ENCODE results near the gene PLPPR1.

The PLPPR1 gene

GRCh38 chr9:101356619-101357018, 328.1 kb downstream of the PLPPR1 start:
- no peak overlapping the region for H3K4me3 ChIP-seq (IDR thresholded peaks at IDR 0.05; ENCODE audit: insufficient read depth, low read depth, low read length)
- no peaks in the 10 kb centered on the region for H3K27me3 ChIP-seq (ENCODE audit: insufficient read depth, low read depth)
- no peaks in the 10 kb centered on the region for H3K36me3 ChIP-seq (ENCODE audit: insufficient read depth)
- TF ChIP-seq CTCF (conservative IDR thresholded peaks at IDR 0.05; ENCODE audit: low read depth, low read length): no peak
- H3K4me2 ChIP-seq: no peak overlapping the region
- H3K4me1 ChIP-seq (ENCODE audit: low read depth, poor library complexity, severe bottlenecking): no peaks in the 10 kb centered on the region
- no peak overlapping the region for H2AFZ ChIP-seq (ENCODE audit: low read depth)
- H3K9ac ChIP-seq: no peak overlapping the region
- no peaks in the 10 kb centered on the region for H3K79me2 ChIP-seq (ENCODE audit: insufficient read depth, low read depth)
- H4K20me1 ChIP-seq (ENCODE audit: insufficient read depth): no peaks in the 10 kb centered on the region
- H3K27ac ChIP-seq: no peak overlapping the region

- TF ChIP-seq CTCF (conservative IDR thresholded peaks at IDR 0.05; ENCODE audit: low read depth, low read length): no peak
- no peaks in the 10 kb centered on the region for H3K36me3 ChIP-seq (ENCODE audit: insufficient read depth)
- no peaks in the 10 kb centered on the region for H3K79me2 ChIP-seq (ENCODE audit: insufficient read depth, low read depth)
- H3K27ac ChIP-seq: no peak overlapping the region
- H3K4me2 ChIP-seq: no peak overlapping the region
- H3K4me1 ChIP-seq (ENCODE audit: low read depth, poor library complexity, severe bottlenecking): no peaks in the 10 kb centered on the region
- no peak overlapping the region for H3K4me3 ChIP-seq (IDR thresholded peaks at IDR 0.05; ENCODE audit: insufficient read depth, low read depth, low read length)
- no peak overlapping the region for H3K9ac ChIP-seq
- no peaks in the 10 kb centered on the region for H4K20me1 ChIP-seq (ENCODE audit: insufficient read depth)
- no peak overlapping the region for H2AFZ ChIP-seq (ENCODE audit: low read depth)
- H3K27me3 ChIP-seq (ENCODE audit: insufficient read depth, low read depth): no peaks in the 10 kb centered on the region
These were observed 331.2 kb downstream of the PLPPR1 start for GRCh38 chr9:101359679-101360078.

DNA sequence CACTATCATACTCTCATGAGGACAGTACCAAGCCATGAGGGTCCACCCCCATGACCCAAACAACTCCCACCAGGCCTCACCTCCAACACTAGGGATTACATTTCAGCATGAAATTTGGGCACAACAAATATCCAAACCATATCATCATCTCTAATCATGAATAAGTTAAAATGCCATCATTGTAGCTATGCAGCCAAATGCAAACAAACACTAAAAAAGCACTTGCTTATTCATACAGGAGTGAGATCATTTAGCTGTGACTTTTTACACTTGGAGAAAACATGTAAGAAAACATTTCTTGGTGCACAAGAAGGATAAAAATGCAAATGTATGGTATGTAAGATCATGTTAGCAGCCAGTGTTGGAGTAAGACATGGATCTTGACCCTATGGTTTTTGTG, 332.1 kb downstream of the PLPPR1 start:
- Histone ChIP-seq H3K36me3 (ENCODE audit: insufficient read depth) (no peaks in the 10 kb centered on the region), H3K79me2 (ENCODE audit: insufficient read depth, low read depth) (no peaks in the 10 kb centered on the region), H3K27ac (no peak overlapping the region), H3K4me3 (IDR thresholded peaks at IDR 0.05; ENCODE audit: insufficient read depth, low read depth, low read length) (no peak overlapping the region), H2AFZ (ENCODE audit: low read depth) (no peak overlapping the region), H4K20me1 (ENCODE audit: insufficient read depth) (no peaks in the 10 kb centered on the region), H3K9ac (no peak overlapping the region), H3K4me2 (no peak overlapping the region), H3K4me1 (ENCODE audit: low read depth, poor library complexity, severe bottlenecking) (no peaks in the 10 kb centered on the region), H3K27me3 (ENCODE audit: insufficient read depth, low read depth) (no peaks in the 10 kb centered on the region)
- no peak for TF ChIP-seq CTCF (conservative IDR thresholded peaks at IDR 0.05; ENCODE audit: low read depth, low read length)

GRCh38 chr9:101362450-101362849, 333.9 kb downstream of the PLPPR1 start:
- H3K79me2 ChIP-seq (ENCODE audit: insufficient read depth, low read depth): no peaks in the 10 kb centered on the region
- H3K36me3 ChIP-seq (ENCODE audit: insufficient read depth): no peaks in the 10 kb centered on the region
- H2AFZ ChIP-seq (ENCODE audit: low read depth): no peak overlapping the region
- TF ChIP-seq CTCF (conservative IDR thresholded peaks at IDR 0.05; ENCODE audit: low read depth, low read length): no peak
- no peaks in the 10 kb centered on the region for H3K4me1 ChIP-seq (ENCODE audit: low read depth, poor library complexity, severe bottlenecking)
- no peak overlapping the region for H3K4me3 ChIP-seq (IDR thresholded peaks at IDR 0.05; ENCODE audit: insufficient read depth, low read depth, low read length)
- H3K27me3 ChIP-seq (ENCODE audit: insufficient read depth, low read depth): no peaks in the 10 kb centered on the region
- H3K27ac ChIP-seq: no peak overlapping the region
- no peak overlapping the region for H3K9ac ChIP-seq
- no peak overlapping the region for H3K4me2 ChIP-seq
- H4K20me1 ChIP-seq (ENCODE audit: insufficient read depth): no peaks in the 10 kb centered on the region

DNA sequence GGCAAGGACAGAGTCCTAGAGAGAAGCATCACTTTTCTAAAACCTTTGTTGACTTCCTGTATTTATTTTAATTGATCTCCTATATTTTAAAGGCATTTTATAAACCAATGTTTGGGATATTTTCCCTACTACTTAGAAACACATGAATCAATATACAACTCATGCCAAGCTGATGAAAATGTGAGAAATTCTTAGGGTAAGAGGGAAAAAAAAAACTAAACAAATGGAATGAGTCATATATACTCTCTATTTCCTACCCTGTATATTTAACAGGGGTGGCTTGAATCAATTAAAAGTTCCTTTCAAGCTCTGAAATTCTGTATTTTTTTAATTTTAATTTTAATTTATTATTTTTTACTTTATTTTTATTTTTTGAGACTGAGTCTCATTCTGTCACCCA, 336.7 kb downstream of the PLPPR1 start:
- H3K4me3 ChIP-seq (IDR thresholded peaks at IDR 0.05; ENCODE audit: insufficient read depth, low read depth, low read length): no peak overlapping the region
- no peak overlapping the region for H3K27ac ChIP-seq
- H2AFZ ChIP-seq (ENCODE audit: low read depth): no peak overlapping the region
- no peaks in the 10 kb centered on the region for H3K4me1 ChIP-seq (ENCODE audit: low read depth, poor library complexity, severe bottlenecking)
- no peaks in the 10 kb centered on the region for H3K36me3 ChIP-seq (ENCODE audit: insufficient read depth)
- H3K4me2 ChIP-seq: no peak overlapping the region
- H3K9ac ChIP-seq: no peak overlapping the region
- no peaks in the 10 kb centered on the region for H3K27me3 ChIP-seq (ENCODE audit: insufficient read depth, low read depth)
- no peak for TF ChIP-seq CTCF (conservative IDR thresholded peaks at IDR 0.05; ENCODE audit: low read depth, low read length)
- H4K20me1 ChIP-seq (ENCODE audit: insufficient read depth): no peaks in the 10 kb centered on the region
- H3K79me2 ChIP-seq (ENCODE audit: insufficient read depth, low read depth): no peaks in the 10 kb centered on the region
